ENCODE data around the gene TMEM151A. TPM values are rescaled to one million over a fixed set of nuclear protein-coding genes. Genes with fewer than 3 reads are reported as not detected.
A peak's percentile ranks its signal among the peaks of the same experiment; 100 is the strongest.
"Not testable (repeated sequence)": the region's sequence is repeated elsewhere in the genome, so short reads cannot be mapped to it uniquely, and the experiment has no call there.

Gene TMEM151A
- total RNA-seq, 1 donor from 2014 or later, result not detected

- DNase-seq (ENCODE audit: low spot score), result no peak
These were observed 17.8 kb downstream of the TMEM151A start for GRCh38 chr11:66309475-66309874.

- DNase-seq (ENCODE audit: low spot score), result no peak
These were observed 18.6 kb downstream of the TMEM151A start for GRCh38 chr11:66310324-66310723.

- not testable (repeated sequence) for DNase-seq (ENCODE audit: low spot score)
These were observed 19.2 kb downstream of the TMEM151A start for GRCh38 chr11:66310803-66311440.

- DNase-seq (ENCODE audit: low spot score), result no peak
These were observed 19.8 kb downstream of the TMEM151A start for GRCh38 chr11:66311470-66311964.

- peak; percentile 90 for DNase-seq (ENCODE audit: low spot score)
These were observed 20.4 kb downstream of the TMEM151A start for GRCh38 chr11:66311965-66312548.

GRCh38 chr11:66312549-66313320 is 21.0 kb downstream of the TMEM151A start:
- DNase-seq (ENCODE audit: low spot score), result peak; percentile 99

GRCh38 chr11:66313321-66314185 is 21.9 kb downstream of the TMEM151A start:
- no peak for DNase-seq (ENCODE audit: low spot score)

- no peak for DNase-seq (ENCODE audit: low spot score)
These were observed 22.4 kb downstream of the TMEM151A start for GRCh38 chr11:66314186-66314501.

- no peak for DNase-seq (ENCODE audit: low spot score)
These were observed 23.1 kb downstream of the TMEM151A start for GRCh38 chr11:66314561-66315497.

GRCh38 chr11:66315498-66315885 is 23.8 kb downstream of the TMEM151A start:
- no peak for DNase-seq (ENCODE audit: low spot score)

GRCh38 chr11:66315921-66316811 is 24.5 kb downstream of the TMEM151A start:
- DNase-seq (ENCODE audit: low spot score), result no peak

GRCh38 chr11:66316849-66317251 is 25.2 kb downstream of the TMEM151A start, which contains the start of gene CD248:
CD248 (minus strand) TSS chr11:66317044; CDS start chr11:66317027, 17 bp downstream.
- DNase-seq (ENCODE audit: low spot score), result peak; percentile 78

GRCh38 chr11:66317322-66317722 is 25.6 kb downstream of the TMEM151A start:
- peak; percentile 72 for DNase-seq (ENCODE audit: low spot score)

GRCh38 chr11:66317723-66318599 is 26.3 kb downstream of the TMEM151A start:
- DNase-seq (ENCODE audit: low spot score), result no peak

GRCh38 chr11:66318600-66318970 is 26.9 kb downstream of the TMEM151A start:
- DNase-seq (ENCODE audit: low spot score), result no peak

GRCh38 chr11:66320289-66320688 is 28.6 kb downstream of the TMEM151A start:
- DNase-seq (ENCODE audit: low spot score), result not testable (repeated sequence)

GRCh38 chr11:66320748-66321147 is 29.1 kb downstream of the TMEM151A start:
- not testable (repeated sequence) for DNase-seq (ENCODE audit: low spot score)

- DNase-seq (ENCODE audit: low spot score), result no peak
These were observed 29.9 kb downstream of the TMEM151A start for GRCh38 chr11:66321606-66322005.
